ENCODE results near the gene IDH3B. TPM values are rescaled to one million over a fixed set of nuclear protein-coding genes. Genes with fewer than 3 reads are reported as not detected.

IDH3B gene
- total and polyA plus RNA-seq, 2 of the 13 experiments (the other 11 are each of a cell fraction or from before 2014, with no cell fraction given), result 215 to 254 TPM

GRCh38 chr20:2657241-2657640 is 6.8 kb downstream of the IDH3B start (continued):
- no peak for TF ChIP-seq ELK4 (CRISPR knock-in tag; IDR thresholded peaks at IDR 0.05; ENCODE audit: borderline replicate concordance)
- no peak for TF ChIP-seq SOX13 (IDR thresholded peaks at IDR 0.05)
- TF ChIP-seq SOX13 (CRISPR knock-in tag; conservative IDR thresholded peaks at IDR 0.05 in 1 of 2, IDR thresholded peaks at IDR 0.05 in 1 of 2), result 0 out of 4 replicates have a peak, but pooled peaks of 1 of the 2 experiments have one; percentile 2
- TF ChIP-seq ZNF318 (CRISPR knock-in tag; IDR thresholded peaks at IDR 0.05), result no peak
- no peak for TF ChIP-seq SPEN (CRISPR knock-in tag; IDR thresholded peaks at IDR 0.05; ENCODE audit: low read depth)
- TF ChIP-seq ZNF34 (CRISPR knock-in tag; IDR thresholded peaks at IDR 0.05; ENCODE audit: borderline replicate concordance), result no peak
- TF ChIP-seq ZNF609 (CRISPR knock-in tag; IDR thresholded peaks at IDR 0.05; ENCODE audit: borderline replicate concordance), result no peak
- peak; percentile 9; the same call in 1 of the 2 replicates for TF ChIP-seq POLR2G (IDR thresholded peaks at IDR 0.05; ENCODE audit: low read depth, low read length)
- no peak for TF ChIP-seq SALL1 (CRISPR knock-in tag; IDR thresholded peaks at IDR 0.05)
- TF ChIP-seq POLR2A (IDR thresholded peaks at IDR 0.05; ENCODE audit: insufficient read depth in 1 of 2, low read depth in 2 of 2, low read length in 2 of 2), result peak in 1 of 2 experiments; percentile 20; a peak in 2 of 4 replicates

Data from HepG2 (cell line).